RWPE1 (cell line): Measurements from ENCODE around the gene NDRG3.

Source experiments
- CTCF ChIA-PET: fragments of 350-600 bp; sonication (Branson Sonifier 250); formaldehyde crosslinking; extraction: SDS; loops from one replicate; lab custom pipeline; 2021; lab: Yijun Ruan, JAX
- POLR2A ChIA-PET: fragments of 400-600 bp; formaldehyde crosslinking; extraction: SDS; loops from one replicate; lab custom pipeline; 2020; ENCODE audit warnings: antibody characterized with exemption; ENCODE audit not compliant: low non-redundant PET; lab: Yijun Ruan, JAX
- DNase-seq: peaks from one replicate; pipeline ENCODE4 v3.0.0; 2012; ENCODE audit warnings: low spot score
- H3K27ac ChIP-seq: fragments of 450-650 bp; 2 replicates; pipeline ENCODE4 v1.5.1; 2017
- CTCF ChIP-seq: fragments of 450-650 bp; conservative IDR thresholded peaks from 2 replicates; pipeline ENCODE4 v1.5.1; 2017; ENCODE audit warnings: low read depth, mild to moderate bottlenecking

NDRG3 gene

GRCh38 chr20:36754656-36755222 lies 8.8 kb upstream of the NDRG3 start:
- CTCF ChIA-PET: interaction anchor here (0.5 to 1.7 kb wide), 10 partner anchors 9 to 237 kb away, joined by 3 to 10 read pairs (median 4); partner anchors contain the start of gene NDRG3
- TF ChIP-seq CTCF: peak; percentile 84
- no peak overlapping the region for H3K27ac ChIP-seq
- POLR2A ChIA-PET: interaction anchor here (1.1 kb wide), 1 partner anchor 13 kb away, joined by 4 read pairs; no protein-coding TSS in a partner anchor
- DNase-seq: peak; percentile 79

DNA sequence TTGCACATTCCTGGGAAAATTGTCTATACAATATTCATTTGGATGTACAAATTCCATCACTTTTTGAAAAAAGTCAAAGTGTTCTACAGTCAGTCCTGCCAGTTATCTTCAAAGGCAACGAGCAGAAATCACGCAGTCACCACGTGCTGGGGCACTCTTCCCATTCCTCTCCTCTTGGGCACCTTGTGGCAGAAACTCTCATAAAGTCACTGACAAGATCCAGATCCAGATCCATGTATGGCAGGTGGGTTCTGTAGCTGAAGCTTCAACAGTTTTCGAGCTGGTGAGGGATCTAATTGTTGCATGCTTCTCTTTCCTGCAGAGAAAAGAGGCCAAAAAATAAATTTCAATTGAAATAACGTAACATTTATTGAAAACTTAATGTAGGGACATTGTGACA lies 6.7 kb upstream of the NDRG3 start:
- CTCF ChIA-PET: no interaction called here
- H3K27ac ChIP-seq: no peak overlapping the region
- TF ChIP-seq CTCF: no peak
- POLR2A ChIA-PET: no interaction called here
- no peak for DNase-seq

DNA sequence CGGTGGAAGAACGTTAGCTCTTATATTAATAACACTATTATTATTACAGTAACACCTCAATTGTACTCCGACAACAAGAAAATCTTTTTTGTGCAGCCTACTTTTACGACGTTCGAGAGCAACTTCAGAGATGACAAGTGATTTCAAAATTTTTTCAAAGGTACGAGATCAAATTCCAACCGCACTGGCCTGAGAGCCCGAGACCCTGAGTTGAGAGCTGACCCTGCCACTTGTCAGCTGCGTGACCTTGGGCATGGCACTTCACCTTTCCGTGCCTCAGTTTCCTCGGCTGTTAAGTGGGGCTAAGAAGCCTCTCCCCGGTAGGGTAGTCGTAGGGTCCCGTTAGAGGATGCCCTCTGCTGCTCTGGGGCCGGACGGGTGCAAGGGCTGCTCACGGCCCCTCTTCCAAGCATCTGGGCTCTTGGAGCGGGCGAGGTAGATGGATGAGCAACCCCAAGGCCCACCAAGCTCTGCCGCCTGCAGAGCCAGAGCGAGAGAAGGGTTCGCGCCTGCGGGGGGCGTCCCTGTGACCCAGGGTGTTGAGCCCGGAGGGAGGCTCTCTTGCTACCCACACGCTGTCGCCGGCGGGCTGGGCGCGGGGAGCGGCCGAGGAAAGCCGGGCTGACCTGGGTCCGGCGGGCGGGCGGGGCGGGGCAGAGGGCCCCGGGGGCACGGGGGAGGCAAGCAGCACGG lies 510 bp downstream of the NDRG3 start:
- no peak for TF ChIP-seq CTCF
- no peak for DNase-seq
- peak overlapping the region; percentile 70 for H3K27ac ChIP-seq
- POLR2A ChIA-PET: interaction anchor here (0.6 to 1.2 kb wide), 2 partner anchors 9 kb away, joined by 4 to 6 read pairs; no protein-coding TSS in a partner anchor
- CTCF ChIA-PET: interaction anchor here (0.5 to 1.2 kb wide), 10 partner anchors 9 to 255 kb away, joined by 3 to 13 read pairs (median 4); partner anchors contain the start of gene DSN1

DNA sequence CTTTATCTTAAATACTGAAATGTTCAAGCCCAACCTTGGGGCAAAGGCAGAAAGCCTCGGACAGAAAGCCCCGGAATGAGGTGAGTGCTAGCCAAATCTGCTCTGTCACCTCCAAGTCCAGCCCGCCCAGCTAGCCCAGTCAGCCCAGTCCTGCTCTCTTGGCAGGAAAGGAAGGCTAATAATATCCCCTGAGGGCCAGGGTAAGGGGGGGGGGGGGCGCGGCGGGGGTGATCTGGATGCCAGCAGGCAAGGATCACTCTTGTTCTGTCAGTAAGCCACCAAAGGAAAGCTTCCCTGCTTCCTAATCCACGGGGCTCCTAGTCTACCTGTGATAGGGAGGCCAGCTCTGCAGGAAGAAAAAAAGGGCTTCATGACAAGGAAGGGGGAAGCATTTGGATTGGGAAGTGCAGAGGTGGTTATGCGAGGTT lies 1.1 kb downstream of the NDRG3 start:
- POLR2A ChIA-PET: interaction anchor here (1.2 kb wide), 1 partner anchor 9 kb away, joined by 6 read pairs; no protein-coding TSS in a partner anchor

DNA sequence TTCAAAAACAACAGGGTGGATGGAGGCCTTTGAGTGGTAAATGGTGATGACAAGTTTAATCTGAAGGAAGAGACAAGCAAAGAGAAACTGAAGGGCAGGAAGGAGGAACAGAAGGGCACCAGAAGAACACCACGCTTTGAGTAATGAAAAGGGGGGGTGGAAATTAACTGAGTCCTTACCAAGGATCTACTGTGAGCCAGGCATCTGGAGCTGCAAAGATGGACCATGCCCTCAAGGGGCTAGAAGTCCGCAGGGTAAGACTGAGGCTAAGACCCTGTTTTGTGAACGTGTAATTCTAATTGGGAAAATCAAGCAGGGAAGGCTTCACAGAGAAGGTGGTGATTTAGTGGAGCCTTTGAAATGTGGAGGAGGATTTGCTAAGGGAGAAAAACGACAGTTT lies 1.6 kb downstream of the NDRG3 start:
- H3K27ac ChIP-seq: peak overlapping the region; percentile 70
- TF ChIP-seq CTCF: no peak
- no peak for DNase-seq
- ChIA-PET CTCF (interaction anchor here (0.5 to 1.2 kb wide), 6 partner anchors 9 to 1613 kb away, joined by 3 to 5 read pairs (median 3); no protein-coding TSS in a partner anchor), POLR2A (interaction anchor here (0.7 to 1.2 kb wide), 2 partner anchors 8 to 117 kb away, joined by 3 to 6 read pairs; no protein-coding TSS in a partner anchor)

More for the DNA sequence above, 1.1 kb downstream of the NDRG3 start:
- CTCF ChIA-PET: interaction anchor here (1.0 to 1.2 kb wide), 4 partner anchors 10 to 119 kb away, joined by 3 to 5 read pairs (median 3); no protein-coding TSS in a partner anchor
- DNase-seq: peak; percentile 74
- peak overlapping the region; percentile 70 for H3K27ac ChIP-seq
- no peak for TF ChIP-seq CTCF

DNA sequence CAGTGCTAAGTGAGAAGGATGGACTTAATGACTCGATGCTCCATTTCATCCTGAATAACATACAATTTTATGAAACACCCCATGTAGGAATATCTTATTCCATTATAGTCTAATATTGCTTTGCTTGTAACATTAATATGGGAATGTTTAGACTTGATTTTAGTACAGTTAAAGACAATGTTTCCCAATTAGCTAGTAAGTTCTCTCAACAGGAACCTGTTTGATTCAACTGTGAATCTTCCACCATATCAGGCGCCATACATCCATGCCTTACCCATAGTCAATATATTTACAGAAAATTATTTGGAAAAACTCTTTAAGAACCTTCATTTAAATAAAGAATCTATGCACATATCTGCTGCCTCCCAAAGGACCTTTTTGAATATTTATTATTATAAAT lies 3.3 kb downstream of the NDRG3 start:
- H3K27ac ChIP-seq: no peak overlapping the region
- no peak for TF ChIP-seq CTCF
- CTCF ChIA-PET: interaction anchor here (0.6 to 0.7 kb wide), 3 partner anchors 26 to 68 kb away, joined by 3 to 4 read pairs (median 3); no protein-coding TSS in a partner anchor
- POLR2A ChIA-PET: no interaction called here
- no peak for DNase-seq
